Renal cortex interstitium (tissue), 11 donors: ENCODE data around the gene PPP1R3C. TPM values are rescaled to one million over a fixed set of nuclear protein-coding genes. Genes with fewer than 3 reads are reported as not detected.

Source experiments
- DNase-seq, 11 donors: peaks; one replicate each; pipeline ENCODE4 v3.0.0-alpha.2; 2013; ENCODE audit warnings: low read depth in 9 of 11, low spot score in 4 of 11; ENCODE audit errors: extremely low read depth in 1 of 11
- polyA plus RNA-seq, 3 donors: library from polyadenylated mRNA; unstranded; fragments of 120-200 nt; gene quantifications; one replicate each; pipeline ENCODE4 v1.2.1, GENCODE V29; 2013; ENCODE audit not compliant: insufficient read length in 3 of 3

Gene PPP1R3C
- polyA plus RNA-seq, 3 donors: 34.0 to 40.5 (median 37.8) TPM

DNA sequence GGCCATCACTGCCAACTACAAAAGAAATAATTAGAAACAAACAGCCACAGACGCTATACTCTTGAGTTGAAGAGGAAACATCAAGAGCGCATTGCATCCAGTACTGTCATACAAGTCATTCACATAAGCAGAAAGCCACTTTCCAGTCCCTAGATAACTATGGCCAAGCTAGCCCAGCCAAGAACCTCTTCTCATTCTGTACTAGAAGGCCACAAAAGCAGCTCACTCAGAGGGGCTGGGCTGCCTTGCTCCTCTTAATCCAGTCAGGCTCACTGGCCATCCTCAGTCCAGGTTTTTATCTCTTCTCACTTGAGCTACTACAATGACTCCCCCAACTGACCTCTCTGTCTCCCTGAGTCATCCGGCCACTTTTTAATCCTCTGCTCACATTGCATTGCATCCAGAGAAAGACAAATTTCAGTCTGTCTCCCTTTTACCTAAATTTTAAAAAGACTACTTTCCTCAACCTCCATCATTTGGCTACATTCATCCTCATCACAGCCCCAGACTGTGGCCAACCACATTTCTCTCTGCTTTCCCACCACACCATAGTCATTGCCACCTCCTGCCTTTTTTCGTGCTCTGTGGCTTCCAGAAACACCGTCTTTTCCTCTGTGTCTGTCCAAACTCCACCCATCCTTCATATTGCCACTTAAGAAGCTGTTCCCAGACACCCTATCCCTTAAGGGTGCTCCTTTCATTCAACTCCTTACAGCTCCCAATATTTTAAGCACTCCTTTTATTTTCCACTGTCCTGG lies 25.0 kb downstream of the PPP1R3C start:
- no peak for DNase-seq

DNA sequence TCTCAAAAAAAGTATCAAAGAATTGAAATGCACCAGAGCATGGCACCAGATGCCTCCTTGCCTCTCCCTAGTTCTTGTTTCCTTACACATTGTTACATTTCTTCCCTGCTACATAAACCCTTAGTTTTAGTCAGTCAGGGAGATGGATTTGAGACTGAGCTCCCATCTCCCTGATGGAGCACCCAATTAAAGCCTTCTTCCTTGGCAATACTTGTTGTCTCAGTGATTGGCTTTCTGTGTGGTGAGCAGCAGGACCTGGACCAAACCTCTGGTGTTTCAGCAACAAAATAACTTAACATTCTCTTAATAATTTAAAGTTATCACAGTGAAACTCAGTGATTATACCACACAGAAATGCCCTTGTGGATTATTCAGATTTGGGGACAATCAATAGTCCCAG lies 26.9 kb downstream of the PPP1R3C start:
- no peak for DNase-seq

DNA sequence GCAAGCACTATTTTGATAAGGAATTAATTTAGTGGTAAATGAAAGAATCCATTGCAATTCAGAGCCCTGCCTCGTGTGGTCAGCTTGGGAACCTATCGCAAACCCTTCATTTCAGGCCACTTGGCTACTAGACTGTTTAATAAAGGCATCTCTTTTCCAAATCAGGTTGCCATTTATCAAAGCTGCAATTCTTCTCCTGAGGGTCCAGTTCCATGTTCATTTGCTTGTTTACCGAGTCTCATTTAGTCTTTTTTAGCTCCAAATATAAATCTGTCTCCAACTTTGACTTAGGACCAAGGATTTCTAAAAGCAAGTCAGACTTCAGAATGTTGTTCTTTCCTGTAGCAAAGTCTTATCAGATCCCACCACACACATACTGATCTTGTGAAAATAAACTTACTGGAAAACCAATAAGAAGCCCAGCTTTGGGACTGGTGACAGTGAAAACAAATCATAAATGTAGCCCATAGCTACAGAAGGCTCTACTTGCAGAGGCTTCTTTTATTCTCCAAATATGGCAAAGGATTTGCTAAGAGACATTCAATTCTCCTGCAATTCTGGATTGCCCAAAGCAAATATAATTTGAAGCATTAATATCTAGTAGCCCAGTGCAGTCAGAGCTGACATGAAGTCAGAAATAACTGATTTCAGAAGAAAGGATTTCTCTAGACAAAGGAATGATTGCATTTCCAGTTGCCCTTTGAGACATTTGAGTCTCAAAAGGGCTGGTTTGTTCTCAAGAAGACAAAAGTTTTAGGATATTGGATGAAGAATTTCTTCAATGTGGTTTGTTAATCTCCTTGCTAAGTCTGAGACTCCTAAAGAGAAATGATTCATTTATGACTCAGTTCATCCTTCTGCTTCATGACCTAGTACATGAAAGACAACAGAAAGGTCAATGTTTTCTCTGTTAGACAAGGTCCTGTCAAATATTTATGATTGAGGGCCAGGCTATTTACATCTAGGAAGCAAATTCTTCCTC lies 28.0 kb downstream of the PPP1R3C start:
- DNase-seq: peak in 3 of 11 donors; percentile 45 to 67 (median 57)

DNA sequence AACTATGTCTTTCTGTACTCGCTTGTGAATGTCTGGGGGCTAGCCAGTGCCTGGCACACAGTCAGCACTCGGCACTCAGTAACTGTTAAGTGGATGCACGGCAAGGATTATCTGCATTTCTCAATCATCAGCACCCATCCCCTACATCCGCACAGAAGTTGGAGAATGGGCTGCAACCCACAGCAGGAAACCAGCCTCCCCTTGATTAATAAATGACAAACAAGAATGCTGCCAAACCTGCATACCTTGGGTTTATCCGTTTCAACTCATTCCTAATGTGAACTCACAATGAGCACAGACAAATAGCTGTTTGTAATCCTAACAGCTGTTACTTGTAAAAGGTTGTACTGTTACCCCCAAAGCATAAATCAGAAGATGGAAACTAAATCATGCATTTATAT lies 28.9 kb downstream of the PPP1R3C start:
- DNase-seq: peak in 5 of 11 donors; percentile 59 to 87 (median 74)

DNA sequence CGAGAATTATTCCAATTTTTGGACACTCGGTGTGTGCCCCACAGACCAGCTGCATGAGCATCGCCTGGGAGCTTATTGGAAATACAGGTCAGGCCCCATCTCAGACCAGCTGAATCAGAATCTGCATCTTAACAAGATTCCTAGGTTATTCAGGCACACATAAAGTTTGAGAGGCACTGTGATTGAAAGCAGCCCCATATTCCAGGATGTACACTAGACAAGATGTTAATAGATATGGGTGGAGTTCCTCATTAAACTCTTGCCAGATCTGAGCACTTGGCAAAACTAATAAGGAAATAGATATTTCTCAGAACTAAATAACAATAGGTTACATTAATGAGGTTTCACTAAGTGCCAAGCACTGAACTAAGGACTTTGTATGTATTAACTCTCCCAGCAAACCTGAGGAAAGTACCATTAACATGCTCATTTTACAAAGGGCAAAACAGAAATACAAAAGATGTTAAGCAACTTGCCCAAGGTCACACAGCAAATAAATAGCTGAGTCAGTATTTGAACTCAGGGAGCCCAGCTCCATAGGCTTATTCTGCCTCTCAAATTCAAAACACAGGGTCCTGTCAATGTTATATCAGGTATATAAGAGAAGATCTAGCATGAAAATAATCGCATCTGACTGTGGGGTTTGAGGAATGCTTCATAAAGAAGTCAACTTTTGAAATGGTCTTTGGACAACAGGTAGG lies 29.9 kb downstream of the PPP1R3C start:
- DNase-seq: no peak

DNA sequence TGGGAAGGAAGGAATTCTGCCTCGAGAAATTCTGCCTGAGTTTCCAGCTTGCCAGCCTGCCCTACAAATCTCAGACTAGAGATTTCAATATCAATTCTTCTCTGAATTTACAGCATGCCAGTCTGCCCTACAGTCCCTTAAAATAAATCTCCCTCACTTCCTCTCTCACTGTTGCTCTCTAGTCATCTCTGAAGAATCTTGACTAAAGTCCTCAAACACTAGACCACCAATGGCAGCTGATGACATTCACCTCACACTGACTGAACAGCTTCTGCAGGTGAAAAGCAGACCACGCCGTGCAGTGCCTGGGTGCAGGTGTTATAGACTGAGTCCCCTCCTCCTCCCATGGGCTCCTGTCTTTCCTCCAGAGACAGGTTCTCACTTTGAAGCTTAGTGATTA lies 30.4 kb downstream of the PPP1R3C start:
- DNase-seq: no peak

DNA sequence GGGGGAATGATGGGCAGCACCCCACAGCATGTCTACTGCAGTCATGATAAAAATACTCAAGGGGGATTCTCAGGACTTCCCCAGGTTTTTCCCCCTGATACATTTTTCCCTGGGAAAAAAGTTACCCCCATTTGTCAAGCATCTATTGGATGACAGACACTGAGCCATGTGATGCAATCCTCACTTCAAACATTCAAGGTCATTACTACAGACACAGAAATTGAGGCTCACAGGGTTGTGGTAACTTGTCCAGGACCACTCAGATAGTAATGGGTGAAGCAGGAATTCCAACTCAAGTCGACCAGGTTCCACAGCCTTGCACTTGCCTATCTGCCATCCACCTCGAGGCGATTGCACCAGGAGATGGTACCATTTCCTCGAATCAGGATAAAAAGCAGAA lies 31.7 kb downstream of the PPP1R3C start:
- no peak for DNase-seq

DNA sequence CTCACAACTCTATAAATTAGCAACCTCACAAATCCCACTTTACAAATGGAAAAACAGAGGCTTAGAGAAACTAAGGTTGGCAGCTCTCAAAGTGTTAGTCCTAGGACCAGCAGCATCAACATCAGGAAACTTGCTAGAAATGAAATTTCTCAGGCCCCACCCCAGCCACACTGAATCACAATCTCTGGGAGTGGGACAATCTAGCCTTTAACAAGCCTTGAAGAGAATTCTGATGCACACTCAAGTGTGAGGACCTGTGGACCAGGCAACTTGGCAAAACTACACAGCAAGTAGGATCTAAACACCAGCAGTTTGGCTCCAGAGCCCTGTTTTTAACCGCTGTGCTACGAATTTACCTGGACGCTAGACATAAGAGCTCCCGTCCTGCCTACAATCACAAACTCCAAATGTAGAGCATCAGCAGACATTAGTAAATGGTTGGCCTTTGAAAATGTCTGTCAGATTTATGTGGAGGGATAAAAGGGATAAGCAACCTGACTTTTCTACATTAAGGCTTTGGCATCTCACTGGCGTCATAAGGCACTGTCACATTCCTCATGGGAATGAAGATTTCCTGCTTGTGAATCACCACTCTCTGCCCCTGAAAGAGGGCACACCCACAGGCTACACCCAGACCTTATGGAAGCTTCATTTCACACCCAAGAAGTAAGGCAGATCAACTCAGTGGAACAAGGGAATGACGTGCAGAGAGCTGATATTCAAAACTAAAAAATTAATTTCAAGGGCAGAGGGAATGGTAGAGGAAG lies 34.5 kb downstream of the PPP1R3C start:
- DNase-seq: no peak

DNA sequence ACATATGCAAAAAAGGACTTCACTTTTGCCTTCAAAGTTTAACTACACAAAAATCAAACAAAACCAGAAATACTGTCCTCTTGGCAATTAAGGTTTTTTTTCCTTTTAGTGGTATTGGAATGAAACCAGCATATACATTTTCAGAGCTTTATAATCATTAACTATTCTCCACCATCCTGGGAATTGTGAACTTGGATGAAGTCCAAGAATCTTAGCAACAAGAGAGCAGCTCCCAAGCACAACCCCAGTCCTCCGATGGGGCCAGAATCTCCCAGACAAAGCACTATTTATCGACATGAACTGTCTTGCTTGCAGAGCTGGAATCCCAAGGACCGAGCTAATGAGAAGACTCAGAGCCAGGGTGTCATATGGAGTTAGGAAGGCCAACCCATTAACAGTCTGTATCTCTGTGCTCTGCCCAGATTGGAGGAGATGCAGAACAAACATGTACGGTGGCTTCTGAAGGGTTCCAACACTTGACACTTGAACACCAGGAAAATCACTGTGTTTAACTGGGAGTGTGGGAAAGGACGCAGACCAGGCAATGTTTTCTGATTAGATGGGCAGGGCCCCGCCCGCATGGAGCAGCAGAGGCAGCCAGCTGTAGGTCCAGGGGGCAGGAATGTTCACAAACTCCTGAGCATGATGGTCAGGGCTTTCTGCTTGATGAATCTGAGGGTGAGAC lies 35.5 kb downstream of the PPP1R3C start:
- peak in 3 of 11 donors; percentile 56 to 73 (median 60) for DNase-seq

DNA sequence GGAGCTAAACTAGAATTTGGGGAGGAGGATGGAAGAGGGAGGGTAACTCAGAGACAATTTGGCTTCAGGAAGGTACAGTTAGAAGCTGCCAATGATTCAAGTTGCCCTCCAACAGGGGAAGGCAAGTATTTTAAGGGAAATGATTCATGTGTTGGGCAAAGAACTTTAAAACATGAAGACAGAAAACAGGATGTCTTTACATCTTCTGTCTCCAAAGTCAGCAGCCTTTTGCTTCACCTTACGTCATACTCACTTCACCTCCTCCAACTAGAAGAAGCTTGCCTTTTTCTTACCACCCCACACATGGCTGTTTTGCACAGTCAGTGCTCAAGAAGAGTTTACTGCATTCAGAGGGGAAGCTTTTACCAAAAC lies 36.1 kb downstream of the PPP1R3C start:
- DNase-seq: no peak

DNA sequence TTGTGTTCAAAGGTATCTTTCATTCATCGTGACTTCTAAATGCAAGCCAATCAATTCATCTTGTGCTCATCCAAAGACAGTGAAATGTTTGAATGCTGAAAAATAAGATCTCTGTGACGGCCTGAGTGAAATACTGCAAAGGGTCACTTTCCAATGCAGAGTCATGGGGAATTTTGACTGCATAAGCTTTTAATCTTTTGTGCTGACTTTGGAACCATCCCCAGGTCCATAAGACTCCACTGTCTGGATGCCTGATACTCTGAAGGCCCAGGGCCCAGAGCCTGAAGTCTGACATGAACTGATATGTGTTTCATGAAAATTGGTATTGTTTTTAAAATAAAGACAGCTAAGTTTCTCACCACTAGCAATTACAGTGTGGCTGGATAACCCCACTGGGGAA lies 39.0 kb downstream of the PPP1R3C start:
- DNase-seq: no peak

DNA sequence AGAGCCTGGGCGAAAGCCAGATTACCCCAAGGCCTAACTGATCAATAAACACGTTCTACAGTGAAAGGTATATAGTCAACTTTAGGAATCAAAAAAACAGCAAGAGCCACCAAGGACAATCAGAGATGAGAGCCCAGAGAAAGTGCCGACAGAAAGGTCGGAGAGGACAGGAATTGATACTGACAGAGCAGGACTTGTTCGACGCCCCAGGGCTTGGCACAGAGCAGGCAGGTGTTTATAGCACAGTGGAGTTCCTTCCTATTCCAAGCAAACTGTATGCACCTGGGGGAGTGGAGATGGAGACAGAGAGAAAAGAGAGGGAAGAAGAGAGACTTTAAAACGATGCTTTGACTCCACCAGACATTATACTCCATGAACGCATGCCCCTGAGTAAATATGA lies 39.5 kb downstream of the PPP1R3C start:
- no peak for DNase-seq

DNA sequence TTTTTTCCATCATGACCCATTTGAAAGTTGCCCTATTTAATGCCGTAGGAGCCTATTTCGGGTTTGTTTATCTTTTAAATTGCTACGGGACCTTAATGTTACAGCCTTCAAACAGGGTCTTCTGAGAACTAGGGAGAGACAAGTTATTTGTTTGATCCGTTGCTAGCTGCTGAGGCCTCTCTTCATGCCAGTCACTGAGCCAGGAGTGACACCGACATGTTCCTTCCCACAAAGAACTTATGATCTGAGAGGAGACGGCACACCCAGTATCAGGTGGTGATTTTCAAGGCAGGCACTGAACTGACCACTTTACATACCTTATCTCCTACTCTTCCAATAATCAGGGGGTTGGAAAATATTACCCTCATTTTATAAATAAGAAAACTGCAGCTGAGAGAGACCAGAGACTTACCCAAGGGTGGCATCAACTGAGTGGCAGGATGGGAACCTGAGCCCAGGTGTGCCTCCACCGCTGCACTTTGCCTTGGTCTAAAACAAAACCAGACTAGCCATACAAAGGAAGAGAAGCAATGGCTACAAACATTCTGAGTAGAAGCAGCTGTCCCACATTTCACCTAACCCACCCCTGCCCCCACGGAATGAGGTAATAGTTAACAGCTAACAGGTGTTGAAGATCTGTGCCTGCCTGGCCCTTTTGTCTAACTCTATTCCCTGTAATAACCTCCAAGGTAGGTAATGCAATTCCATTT lies 40.5 kb downstream of the PPP1R3C start:
- DNase-seq: no peak

DNA sequence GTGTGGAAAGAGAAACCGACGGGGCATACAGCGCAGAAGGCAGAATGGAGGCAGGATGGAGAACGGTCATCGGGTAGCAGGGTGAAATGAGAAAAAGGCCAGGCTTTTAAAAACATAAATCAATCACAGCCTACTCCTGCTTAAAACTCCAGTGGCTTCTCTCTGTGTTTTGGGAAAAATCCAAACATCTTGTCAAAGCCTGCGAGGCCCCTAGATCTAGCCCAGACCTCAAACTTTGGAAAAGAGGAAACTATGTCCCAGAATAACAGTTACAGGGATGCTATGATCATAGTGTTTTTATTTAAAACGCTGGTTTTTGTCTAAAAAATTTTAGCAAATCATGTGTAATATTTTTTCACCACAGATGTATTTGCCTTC lies 41.1 kb downstream of the PPP1R3C start:
- DNase-seq: no peak

DNA sequence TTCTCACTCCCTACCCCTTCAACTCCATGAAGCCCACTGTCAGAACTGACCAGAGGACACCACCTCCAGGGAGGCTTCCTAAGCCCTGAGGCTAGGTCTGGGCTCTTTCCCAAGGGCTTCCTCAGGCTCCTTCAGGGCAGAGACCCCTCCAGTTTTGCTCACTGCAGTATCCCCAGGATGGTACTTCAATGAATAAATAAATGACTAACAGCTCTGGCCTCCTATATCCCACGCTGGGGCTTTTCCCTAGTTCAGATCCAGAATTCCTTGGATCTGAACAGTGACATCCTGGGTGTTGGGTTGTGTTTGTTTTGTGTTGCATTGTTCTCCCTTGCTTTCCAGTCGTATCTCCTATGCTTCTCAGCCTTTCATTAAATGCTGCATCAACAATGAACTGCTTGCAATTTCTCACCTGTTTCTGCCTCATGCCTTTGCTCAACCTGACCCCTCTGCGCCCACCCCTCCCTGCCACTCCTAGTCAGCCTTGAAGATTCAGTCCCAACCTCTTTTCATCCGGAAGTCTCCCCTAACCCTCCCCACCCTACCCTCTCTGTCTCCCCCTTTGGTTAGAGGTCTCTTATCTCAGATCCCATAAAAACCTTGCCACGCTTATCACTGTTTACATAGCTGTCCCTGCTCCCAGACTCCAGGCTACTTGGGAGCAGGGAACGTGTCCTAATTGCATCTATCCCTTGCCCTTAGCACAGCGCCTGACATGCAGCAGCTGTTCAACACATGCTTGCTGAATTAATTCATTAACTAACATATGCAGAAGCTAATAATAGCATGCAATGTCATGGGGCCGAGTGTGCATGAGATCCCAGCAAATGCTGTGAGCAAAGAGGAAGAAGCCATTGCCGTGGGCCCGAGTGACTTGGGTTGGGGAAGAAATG lies 41.7 kb downstream of the PPP1R3C start:
- peak in 9 of 11 donors; percentile 76 to 92 (median 87) for DNase-seq

DNA sequence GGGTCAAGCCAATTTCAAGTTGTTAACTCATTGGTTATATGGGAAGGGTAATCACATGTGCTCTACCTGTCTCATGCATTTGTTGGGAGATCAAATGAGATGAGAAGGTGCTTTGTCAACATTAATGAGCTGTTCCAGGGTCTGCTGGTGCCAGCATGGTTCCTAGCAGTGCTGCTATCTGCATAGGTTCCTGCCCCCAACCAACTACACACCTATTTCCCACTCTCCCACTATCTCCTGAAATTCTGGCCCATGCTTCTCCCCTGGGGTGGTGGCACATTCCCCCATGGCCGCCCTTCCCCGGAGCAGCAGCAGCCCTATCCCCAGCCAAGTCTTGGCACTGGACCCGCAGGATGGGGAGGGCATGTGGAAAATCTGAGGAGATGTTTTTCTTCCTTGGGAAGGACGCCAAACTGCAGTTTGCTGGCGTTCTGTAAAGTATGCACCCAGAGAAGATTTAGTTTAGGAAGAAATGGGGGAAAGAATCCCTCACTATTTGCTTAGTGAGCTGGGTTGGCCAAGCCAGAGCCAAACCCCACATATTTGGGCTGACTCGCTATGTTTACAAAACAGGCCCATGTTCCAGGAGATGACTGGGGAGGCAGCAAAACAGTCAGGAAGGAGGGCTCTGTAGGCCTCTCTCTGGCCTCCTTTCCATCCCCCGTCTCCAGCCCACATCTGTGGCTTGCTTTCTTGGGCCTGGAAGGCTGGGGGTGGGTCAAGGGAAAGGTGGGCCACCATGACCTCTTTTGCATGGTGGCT lies 42.5 kb downstream of the PPP1R3C start:
- no peak for DNase-seq
